GM18870 (cell line): ENCODE results near the gene RBM44.

Experiments used
- ATAC-seq: cut with Tn5 transposase; IDR thresholded peaks from one replicate; pipeline ENCODE4 v1.9.1; 2021; ENCODE audit warnings: moderate library complexity; ENCODE audit not compliant: unreplicated experiment

The RBM44 gene

DNA sequence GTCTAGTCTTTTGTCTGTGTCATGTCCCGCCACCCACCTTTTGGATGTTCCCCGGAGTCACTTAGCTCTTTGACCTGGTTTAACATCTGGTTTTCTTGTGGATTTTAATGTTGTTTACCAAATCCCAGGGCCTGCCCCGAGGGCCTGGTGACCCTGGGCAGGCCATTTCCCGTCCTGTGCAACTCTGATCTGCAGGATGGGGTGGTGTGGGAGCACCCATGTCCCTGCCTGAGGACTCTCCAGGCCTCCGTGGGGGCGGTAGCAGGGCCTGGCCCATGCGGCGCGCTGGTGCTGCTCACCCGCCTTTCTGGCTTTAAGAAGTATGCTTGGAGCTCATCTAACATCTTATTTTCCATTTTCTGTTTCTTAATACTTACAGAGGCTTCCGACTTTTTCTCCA lies 71.5 kb downstream of the RBM44 start:
- ATAC-seq: no peak

DNA sequence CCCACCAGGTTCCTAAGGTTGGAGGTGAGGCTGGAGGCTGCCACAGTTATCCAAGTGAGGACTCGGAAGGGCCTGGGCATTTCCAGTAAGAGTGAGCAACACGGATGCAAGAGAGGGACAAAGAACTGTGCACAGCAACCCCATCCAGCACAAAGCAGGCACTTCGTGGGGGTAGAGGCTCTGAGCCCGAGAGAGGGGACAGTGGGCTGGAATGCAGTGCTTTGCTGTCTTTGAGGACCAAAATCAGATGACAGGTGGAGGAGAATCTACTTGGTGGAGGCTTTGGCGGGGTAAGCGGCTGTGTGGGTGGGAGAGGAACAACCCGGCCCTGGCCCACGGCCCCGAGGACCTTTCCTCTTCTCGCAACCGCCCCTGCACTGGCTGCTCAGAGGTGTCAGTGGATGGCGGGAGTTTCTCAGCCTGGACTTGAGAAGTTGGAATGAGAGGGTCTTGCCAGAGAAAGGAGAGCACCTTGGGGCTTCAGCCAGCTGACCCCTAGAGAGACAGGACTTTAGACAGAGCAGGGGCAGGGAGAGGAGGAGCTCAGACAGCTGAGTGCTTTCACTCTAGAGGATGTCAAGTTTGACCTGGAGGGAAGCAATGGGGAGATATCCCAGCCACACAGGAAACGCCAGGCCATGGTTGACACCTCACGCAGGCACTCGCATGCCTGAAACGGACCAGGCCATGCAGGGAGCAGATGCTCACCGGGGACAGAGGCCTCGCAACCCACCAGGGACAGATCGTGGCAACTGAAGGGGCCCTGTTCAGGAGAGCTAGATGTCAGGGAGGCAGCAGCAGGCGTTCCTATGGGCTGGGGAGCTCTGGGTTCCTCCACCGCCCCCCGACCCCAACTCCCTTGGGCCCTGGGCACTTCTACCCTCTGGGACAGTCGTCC lies 72.4 kb downstream of the RBM44 start:
- no peak for ATAC-seq

DNA sequence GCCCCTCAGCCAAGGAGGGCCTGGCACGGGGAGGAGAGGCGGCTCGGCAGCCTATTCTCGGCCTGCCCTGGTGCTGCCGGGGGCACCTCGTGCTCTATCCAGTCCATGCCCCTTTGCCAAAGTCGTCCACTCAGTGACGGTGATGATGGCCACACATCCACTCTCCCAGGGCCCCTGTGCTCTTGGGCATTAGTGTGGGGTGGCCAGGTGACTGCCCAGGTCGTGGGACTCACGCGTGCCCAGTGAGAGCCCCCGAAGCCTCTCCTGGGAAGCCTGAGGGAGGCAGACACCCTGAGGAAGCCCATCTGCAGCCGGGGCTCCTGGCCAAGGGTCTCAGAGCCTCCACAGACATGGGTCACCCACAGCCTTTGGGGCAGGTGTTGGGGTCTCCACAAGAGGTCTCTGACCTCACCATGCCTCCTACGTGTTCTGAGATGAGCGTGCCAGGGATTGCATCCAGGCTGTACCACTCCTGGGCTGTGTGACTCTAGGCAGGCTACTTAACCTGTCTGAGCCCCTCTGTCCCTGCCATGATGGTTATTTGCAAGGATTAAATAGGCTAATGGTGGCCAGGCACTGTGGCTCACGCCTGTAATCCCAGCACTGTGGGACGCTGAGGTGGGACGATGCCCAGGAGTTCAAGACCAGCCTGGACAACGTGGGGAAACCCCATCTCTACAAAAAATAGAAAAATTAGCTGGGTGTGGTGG lies 73.8 kb downstream of the RBM44 start:
- ATAC-seq: no peak

DNA sequence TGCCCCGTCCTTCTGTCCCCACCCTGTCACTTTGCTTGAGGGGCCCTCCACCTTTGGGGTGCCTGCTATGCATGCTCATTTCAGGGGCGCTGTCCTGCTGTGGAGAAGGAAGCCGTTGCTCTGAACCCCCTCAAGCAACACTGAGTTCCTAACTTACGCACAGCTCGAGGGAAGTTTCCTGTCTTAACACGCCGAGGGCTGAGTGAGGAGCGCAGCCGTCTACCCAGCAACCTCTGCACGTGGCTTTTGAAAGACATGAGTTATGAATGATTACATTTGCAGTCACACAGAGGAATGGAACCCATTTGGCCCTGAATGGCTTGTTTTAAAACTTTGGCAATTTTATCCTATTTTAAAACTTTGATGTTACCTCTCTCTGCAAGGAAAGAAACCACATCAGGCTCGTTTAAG lies 74.8 kb downstream of the RBM44 start:
- no peak for ATAC-seq

DNA sequence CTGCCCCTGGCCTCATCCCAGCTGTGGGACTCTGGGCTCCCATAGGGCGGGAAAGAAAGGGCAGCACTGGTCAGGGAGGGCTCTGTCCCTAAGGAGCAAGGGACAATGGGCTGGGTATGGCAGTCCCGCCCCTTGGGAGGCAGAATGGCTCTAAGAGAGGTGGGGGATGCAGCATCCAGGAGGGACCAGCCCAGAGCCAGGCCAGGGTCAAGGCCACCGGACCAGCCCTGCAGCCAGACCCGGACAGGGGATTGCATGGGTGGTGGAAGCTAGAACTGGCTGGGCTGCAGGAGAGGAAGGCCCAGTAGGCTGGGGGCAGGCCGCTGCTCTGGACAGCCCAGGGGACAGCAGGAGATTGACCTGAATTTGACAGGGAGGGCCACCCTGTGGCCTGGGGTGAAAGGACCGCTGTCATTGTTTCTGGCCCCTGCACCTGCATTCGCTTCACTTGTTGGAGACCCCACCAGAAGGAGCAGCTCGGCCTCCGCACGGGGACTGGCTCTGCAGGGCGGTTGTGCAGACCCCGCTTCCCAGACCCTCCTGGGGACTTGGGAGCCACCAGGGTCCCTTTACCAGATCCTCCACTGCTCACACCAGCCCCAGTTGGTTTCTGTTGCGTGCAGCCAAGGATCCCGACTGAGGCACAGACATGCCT lies 75.4 kb downstream of the RBM44 start:
- no peak for ATAC-seq

DNA sequence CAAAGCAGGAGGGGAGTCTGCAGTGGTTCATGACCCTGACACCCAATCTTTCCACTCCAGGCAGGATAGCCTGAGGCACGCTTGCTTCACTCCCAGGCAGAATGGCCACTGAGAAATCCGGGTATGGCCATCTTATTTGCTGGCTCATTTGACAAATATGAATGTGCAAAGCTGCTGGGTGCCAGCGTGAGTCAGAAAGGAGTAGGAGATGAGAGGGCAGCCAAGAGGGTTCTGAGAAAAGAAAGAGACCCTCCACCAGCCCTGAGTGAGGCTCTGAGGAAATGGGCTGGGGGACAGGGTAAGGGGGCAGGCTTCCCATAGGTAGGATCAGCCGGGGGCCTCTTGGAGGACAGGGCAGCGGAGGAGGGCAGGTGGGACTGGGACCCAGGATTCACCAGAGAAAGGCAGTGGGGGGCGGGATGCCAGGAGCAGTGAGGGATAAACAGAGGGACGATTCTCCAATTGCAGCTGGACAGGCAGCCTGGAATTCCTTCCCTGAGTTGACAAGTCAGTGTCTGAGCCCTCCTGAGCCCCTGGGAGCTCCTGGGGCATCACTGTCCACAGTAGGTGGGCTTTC lies 76.1 kb downstream of the RBM44 start:
- ATAC-seq: no peak

DNA sequence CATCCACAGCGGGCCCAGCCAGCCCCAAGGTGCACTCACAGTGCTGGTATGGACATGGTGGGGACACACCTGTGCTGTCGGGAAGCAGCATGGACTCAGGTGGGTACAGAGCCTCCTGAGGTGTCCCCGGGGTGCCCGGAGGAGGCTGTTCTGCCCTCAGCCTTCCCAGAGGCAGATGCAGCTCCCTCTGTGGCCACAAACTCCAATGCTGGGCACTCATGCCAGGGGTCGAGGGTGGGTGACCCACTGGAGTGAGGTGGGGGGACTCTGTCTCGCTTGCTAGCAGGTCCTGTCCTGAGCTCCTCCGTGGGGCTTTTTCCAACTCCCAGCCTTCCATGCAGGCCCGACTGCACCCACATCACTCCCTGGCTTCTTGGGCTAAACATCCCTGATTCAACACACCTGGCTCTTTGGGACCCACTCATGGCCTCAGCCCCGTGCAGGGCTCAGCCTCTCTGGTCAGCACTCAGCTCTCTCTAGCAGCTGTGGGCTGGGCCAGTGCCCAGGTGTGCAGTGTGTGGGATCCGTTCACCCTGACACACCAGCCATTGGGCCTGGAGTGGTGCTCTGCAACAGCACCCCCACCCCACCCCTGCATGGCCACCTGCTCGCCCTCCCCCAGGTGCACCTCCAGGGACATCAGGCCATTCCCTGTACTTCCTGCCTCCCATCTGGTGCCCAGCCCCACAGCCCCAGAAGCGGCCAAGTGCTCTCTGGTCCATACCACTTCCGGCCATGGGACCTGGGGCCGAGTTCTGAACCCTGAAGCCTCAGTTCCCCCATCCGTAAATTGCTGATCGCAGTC lies 76.9 kb downstream of the RBM44 start:
- ATAC-seq: no peak

DNA sequence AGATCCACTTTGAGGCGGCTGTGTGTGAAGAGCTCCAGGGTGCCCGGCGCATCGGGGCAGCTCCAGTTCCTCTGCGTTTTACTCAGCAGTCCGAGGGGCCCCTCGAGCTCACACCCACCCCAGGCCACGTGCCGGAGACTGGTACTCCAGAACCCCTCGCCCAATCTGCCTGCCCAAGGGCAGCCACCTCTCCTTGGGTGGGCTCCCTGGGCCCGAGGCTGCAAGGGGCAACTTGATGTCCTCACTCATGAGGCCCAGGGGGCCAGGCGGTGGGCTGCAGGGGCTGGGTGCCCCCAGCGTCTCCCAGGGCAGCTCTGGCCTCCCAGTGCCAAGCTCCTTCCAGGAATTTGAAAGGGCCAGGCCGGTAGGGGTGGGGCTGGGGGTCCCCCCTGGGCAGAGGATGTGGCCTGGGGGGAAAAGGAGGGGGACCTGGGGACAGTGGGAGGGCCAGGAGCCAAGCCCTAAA lies 77.5 kb downstream of the RBM44 start:
- no peak for ATAC-seq

DNA sequence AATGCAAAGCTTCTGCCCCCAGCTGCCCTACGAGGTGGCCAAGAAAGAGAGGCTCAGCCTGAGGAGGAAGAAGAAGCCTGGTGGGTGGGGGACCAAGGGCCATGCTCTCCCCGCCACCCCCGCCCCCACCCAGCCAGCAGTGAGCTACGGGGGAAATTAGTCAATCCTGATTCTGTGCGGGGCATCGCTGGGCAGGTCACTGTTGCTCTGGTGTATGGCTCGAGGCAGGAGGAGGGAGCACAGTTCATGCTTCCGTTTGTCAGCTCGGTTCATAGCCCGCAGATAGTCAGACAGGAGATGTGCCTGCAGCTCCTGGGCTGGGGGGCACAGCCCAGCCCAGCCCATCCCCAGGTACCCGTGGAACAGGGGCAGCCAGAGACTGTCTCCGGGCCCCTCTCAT lies 78.0 kb downstream of the RBM44 start:
- no peak for ATAC-seq

DNA sequence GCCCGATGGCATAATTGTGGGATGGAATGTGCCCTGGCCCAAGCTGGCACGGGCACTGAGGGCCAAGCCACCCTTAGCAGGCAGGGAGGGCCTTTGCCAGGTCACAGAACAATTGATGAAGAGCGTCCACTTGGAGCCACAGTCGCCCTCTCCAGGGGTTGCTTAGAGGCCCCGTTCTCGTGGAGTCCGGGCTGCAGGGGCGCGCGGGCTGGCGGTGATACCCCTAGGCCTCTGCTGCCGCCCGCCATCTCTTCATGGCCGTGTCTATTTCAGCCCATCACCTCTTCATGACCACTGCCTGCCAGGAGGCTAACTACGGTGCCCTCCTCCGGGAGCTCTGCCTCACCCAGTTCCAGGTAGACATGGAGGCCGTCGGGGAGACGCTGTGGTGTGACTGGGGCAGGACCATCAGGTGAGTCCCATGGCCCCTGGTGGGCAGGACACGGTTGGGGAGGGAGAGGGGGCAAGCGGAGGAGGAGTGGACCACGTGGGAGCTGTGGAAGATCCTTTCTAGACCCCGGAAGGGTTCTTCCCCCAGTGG lies 78.4 kb downstream of the RBM44 start:
- ATAC-seq: no peak

DNA sequence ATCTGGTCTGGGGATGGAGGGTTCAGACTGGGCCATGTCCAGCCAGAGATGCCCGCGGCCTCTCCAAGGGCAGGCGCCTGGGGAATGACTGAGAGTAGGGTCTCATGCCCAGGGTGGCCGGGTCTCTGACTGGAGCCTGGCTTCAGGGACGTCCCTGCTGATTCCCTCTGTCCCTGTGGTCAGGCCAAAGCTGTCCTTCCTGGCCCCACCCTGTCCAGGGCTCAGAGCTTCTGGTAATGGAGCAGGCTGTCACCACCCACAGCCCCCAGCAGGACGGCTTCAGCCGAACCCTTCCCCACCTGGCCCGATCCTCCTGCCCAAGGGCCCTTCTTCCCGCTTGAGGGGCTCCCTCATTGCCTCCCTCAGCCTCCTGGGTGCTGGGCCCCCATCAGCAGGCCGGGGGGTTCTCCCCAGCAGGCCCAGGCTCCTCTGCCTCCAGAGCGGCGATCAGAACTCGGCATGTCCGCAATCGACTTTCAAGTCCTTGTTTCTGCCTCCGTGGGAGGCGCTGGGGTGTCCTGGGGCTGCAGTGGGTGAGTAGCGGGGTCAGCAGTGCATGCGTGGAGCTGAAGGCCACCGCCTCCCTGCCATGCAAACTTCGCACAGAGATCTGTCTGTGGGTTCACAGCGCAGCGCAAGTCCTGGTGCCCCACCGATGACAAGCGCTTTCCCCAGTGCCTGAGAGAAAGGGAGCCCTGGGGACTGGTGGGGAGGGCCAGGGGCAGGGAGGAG lies 79.2 kb downstream of the RBM44 start:
- no peak for ATAC-seq

DNA sequence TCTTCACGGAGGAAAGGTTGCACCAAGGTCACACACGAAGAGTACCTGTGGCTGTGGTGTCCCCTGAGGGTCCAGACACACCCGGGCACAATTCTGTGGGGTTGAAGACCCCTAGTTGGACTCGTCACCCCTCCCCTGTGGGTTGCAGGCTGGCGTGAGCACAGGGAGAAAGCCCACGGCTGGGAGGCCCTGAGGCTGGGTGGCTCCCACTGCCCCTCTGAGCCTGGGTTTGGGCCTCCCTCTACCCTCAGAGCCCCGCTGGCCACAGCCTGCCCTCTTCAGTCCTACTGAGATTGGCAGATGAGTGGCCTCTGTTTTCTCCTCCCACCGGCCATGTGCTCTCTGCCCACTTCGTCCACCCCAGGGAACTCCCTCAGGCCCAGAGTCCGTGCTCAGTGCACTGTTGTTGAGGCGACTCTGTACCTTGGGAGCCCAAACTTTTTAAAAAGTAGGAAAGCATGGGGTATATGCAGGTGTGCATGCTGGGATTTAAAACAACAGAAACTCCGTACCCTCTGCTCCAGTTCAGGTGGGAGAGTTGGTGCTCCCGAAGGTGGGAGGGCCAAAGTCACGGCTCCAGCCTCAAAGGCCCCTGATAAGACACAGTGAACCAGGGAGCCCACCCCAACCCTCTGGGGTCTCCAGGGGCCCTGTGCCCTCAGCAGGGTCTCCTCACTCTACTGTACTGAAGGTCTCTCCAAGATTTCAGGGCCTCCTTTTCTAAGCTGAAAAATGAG lies 79.9 kb downstream of the RBM44 start:
- no peak for ATAC-seq

DNA sequence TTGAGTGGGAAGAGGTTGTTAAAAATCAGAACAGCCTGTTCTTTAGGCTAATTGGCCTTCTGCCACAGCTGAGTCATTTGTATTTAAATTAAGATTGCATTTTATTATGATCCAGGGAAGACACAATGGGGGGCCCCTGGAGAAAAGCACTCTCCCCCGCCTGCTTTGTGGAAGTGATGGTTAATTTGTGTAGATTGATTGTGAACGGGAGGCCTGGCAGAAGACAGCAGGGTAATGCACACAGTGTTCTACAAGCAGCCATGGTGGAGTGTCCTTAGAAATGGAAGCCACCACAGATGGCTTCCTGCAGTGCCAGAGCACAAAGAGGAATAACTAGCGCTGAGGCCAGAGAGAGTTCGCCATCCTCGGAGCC lies 80.5 kb downstream of the RBM44 start:
- no peak for ATAC-seq

DNA sequence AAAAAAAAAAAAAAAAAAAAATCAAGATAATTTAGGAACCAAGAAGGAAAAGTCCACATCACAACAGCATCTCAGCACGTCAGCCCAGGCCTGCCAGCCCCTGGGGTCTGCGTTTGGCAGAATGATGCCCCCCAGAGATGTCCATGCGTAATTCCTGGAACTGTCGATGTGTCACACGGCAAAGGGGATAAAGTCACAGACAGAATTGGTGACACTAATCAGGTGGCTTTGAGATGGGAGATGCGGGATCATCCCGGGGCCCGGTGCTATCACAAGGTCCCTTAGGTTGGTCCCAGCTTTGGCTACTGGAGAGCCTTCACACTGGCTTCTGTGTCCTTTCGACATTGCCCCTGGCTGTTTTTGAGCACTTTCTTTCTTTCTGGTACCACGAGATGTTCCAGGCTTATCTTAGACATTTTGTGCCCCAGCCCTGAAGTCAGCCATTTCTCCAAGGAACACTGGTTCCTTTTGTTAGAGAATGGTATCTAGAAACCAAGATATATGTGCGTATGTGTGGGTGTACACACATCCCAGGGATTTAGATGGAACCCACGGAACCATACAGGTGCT lies 81.5 kb downstream of the RBM44 start:
- ATAC-seq: no peak

DNA sequence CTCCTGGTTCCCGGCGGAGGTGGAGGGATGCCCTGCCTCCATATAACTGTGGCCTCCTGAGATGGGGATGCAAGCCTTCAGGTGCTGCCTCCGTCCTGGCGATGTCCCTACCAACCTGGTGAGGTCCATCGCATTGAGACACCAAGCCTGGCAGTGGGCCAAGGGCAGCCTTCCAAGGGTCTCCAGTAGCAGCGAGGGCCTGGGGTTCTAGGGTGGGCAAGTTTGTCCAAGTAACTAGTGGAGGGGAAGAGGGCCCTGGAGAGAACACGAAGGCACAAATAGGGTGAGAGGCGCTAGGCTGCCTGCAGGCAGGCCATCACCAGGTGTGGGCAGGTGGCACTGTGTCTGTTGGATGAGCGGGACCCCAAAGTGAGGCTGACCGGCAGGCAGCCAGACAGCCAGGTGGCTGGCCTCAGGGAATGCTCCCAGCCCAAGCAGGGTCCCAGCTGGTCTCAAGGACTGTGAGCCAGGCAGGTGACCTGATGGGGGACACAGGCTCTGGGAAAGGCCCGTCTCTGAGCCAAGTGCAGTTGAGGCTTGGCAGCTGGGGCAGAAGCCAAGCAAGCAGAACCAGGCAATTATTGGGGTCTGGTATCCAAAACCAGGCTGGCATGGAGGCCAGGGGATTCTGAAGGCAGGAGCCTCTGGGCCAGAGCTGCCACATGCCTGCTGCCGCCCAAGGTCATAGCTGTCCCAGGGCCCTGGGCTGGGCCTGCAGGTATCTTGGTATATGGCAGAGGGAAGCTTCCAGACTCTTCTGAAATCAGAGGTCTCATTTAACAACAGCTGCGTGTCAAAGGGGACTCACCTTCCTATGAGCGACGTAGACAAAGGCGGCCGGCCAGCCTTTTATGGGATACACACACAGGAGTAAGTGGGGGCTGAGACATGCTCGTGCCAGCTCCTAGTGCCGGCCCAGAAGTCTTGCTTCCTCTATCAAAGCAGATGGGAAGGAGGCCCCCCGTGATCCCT lies 84.2 kb downstream of the RBM44 start:
- no peak for ATAC-seq

DNA sequence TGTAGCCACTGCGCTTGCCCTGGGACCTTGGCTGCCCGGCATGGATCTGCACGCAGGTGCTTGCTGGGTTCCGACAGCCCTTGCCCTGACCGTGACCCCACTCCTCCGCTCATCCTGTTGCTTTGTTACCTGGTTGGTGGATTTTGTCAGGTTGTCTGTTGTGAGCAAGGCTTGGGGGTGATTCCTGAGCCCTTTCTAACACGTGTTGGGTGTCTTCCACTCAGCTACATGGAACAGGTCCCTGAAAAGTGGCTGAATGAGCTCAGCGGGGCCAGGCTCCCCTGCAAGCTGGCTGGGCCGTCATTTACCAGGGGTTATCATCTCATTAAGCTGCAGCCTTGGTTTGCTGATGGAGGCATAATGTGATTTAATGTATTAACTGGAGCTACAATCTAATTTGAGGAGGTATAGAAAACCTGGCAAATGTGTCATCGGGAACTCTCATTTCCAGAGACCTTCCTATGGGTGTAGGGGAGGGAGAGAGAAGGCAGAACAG lies 85.4 kb downstream of the RBM44 start:
- ATAC-seq: no peak

DNA sequence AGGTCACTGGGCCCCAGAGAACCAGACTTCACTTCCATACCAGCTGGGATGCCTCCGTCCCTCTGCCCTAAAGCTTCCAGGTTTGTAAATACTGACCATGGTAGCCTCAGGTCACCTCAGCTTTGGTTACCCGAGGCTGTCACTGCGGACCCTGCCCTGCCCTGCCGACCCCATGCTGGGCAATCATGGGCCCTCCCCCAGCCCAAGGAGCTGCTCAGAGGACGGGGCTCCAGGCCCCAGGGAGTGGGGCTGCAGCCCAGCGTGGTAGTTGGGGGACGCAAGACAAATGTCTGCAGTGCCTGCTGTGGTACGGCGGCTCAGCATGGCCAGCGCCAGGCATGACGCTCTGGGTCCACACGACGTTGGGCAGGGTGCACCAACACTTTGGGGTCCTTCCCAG lies 86.1 kb downstream of the RBM44 start:
- ATAC-seq: no peak
